HepG2 (cell line): Measurements from ENCODE around the gene IZUMO4. TPM values are rescaled to one million over a fixed set of nuclear protein-coding genes. Genes with fewer than 3 reads are reported as not detected.

Source experiments
- ASH2L ChIP-seq: fragments of 300-600, 200-600 bp; sonication (generic); IDR thresholded peaks from 2 replicates; pipeline ENCODE4 v1.7.0; 2017; ENCODE audit warnings: low read depth, mild to moderate bottlenecking, moderate library complexity, mixed read lengths, low read length; ENCODE audit not compliant: insufficient read length
- ATF1 ChIP-seq: IDR thresholded peaks from 2 replicates; pipeline ENCODE4 v1.6.1; 2016; ENCODE audit warnings: mild to moderate bottlenecking, control low read depth
- ATRX ChIP-seq: sonication (generic); formaldehyde crosslinking; IDR thresholded peaks from 2 replicates; pipeline ENCODE4 v1.4.0; 2020; ENCODE audit warnings: missing genetic modification reagents, borderline replicate concordance
- FIP1L1 ChIP-seq: fragments of 200-400 bp; formaldehyde crosslinking; IDR thresholded peaks from 2 replicates; pipeline ENCODE4 v1.6.1; 2018; ENCODE audit warnings: low read depth, mild to moderate bottlenecking, low read length, moderate library complexity, borderline replicate concordance; ENCODE audit not compliant: insufficient read depth
- JARID2 ChIP-seq: sonication (generic); formaldehyde crosslinking; IDR thresholded peaks from 2 replicates; pipeline ENCODE4 v1.8.1; 2023; ENCODE audit warnings: missing genetic modification reagents, inconsistent platforms; ENCODE audit not compliant: insufficient replicate concordance
- KMT2A ChIP-seq: sonication (generic); formaldehyde crosslinking; IDR thresholded peaks from 2 replicates; pipeline ENCODE4 v1.4.0; 2020; ENCODE audit warnings: missing genetic modification reagents
- PLRG1 ChIP-seq: fragments of 450-650 bp; conservative IDR thresholded peaks from 2 replicates; pipeline ENCODE4 v1.6.1; 2016
- TAF15 ChIP-seq: fragments of 200-400 bp; formaldehyde crosslinking; IDR thresholded peaks from one replicate; pipeline ENCODE4 v1.6.1; 2018; ENCODE audit warnings: mild to moderate bottlenecking, low read depth, low read length; ENCODE audit not compliant: poor library complexity, severe bottlenecking
- YEATS4 ChIP-seq: sonication (generic); formaldehyde crosslinking; IDR thresholded peaks from 2 replicates; pipeline ENCODE4 v1.4.0; 2020; ENCODE audit warnings: missing genetic modification reagents, borderline replicate concordance
- ZFP41 ChIP-seq: sonication (generic); formaldehyde crosslinking; IDR thresholded peaks from 2 replicates; pipeline ENCODE4 v1.4.0; 2020; ENCODE audit warnings: mild to moderate bottlenecking, missing genetic modification reagents, borderline replicate concordance
- ZNF331 ChIP-seq: sonication (generic); formaldehyde crosslinking; IDR thresholded peaks from 2 replicates; pipeline ENCODE4 v1.4.0; 2020; ENCODE audit warnings: missing genetic modification reagents
- ZNF567 ChIP-seq: sonication (generic); formaldehyde crosslinking; IDR thresholded peaks from 2 replicates; pipeline ENCODE4 v1.8.1; 2023; ENCODE audit warnings: mild to moderate bottlenecking, missing genetic modification reagents, borderline replicate concordance
- ZNF780A ChIP-seq: sonication (generic); formaldehyde crosslinking; IDR thresholded peaks from 2 replicates; pipeline ENCODE4 v1.8.0; 2022; ENCODE audit warnings: mild to moderate bottlenecking, missing genetic modification reagents, moderate library complexity
- ZSCAN30 ChIP-seq: sonication (generic); formaldehyde crosslinking; IDR thresholded peaks from 2 replicates; pipeline ENCODE4 v1.5.0; 2020; ENCODE audit warnings: mild to moderate bottlenecking, missing genetic modification reagents
- polyA plus RNA-seq, 8 experiments: library from polyadenylated mRNA; depleted of rRNA in 3 of 8; stranded (reverse) in 7 of 8; unstranded in 1 of 8; fragments of >200 nt; fragmentation: Illumina TruSeq in 4 of 8; extraction: Trizol in 4 of 8; gene quantifications; 2 replicates each; pipeline versions ENCODE4 v1.2.1 to v1.2.3, GENCODE V29; 2011 to 2016; ENCODE audit warnings: low read depth in 4 of 8, missing spikeins in 1 of 8, mixed read lengths in 1 of 8; ENCODE audit not compliant: insufficient read depth in 1 of 8
- total RNA-seq, 5 experiments: library from RNA; depleted of rRNA; stranded (reverse); fragments of >200 nt; fragmentation: Illumina TruSeq; extraction: Trizol; gene quantifications; 2 replicates each; pipeline ENCODE4 v1.2.3, GENCODE V29; 2016; ENCODE audit warnings: low read depth in 1 of 5
- TF ChIP-seq, protein P1 (sequence below): sonication (generic); formaldehyde crosslinking; IDR thresholded peaks from 2 replicates; pipeline ENCODE4 v1.5.1; 2020; ENCODE audit warnings: missing genetic modification reagents, mild to moderate bottlenecking, borderline replicate concordance
- TF ChIP-seq, protein P2 (sequence below), 2 experiments: fragments of 450-650 bp in 1 of 2; sonication (generic) in 1 of 2; formaldehyde crosslinking in 1 of 2; IDR thresholded peaks; 2 replicates each; pipeline versions ENCODE4 v1.6.1 to v1.8.0; 2016 to 2022; ENCODE audit warnings: antibody characterized with exemption in 1 of 2, mild to moderate bottlenecking in 1 of 2, missing genetic modification reagents in 1 of 2
- TF ChIP-seq, protein P3 (sequence below): sonication (generic); formaldehyde crosslinking; conservative IDR thresholded peaks from 2 replicates; pipeline ENCODE4 v1.8.0; 2022; ENCODE audit warnings: missing genetic modification reagents

The IZUMO4 gene
- total and polyA plus RNA-seq, 2 of the 13 experiments (the other 11 are each of a cell fraction or from before 2014, with no cell fraction given) = 0.77 to 3.9 TPM

DNA sequence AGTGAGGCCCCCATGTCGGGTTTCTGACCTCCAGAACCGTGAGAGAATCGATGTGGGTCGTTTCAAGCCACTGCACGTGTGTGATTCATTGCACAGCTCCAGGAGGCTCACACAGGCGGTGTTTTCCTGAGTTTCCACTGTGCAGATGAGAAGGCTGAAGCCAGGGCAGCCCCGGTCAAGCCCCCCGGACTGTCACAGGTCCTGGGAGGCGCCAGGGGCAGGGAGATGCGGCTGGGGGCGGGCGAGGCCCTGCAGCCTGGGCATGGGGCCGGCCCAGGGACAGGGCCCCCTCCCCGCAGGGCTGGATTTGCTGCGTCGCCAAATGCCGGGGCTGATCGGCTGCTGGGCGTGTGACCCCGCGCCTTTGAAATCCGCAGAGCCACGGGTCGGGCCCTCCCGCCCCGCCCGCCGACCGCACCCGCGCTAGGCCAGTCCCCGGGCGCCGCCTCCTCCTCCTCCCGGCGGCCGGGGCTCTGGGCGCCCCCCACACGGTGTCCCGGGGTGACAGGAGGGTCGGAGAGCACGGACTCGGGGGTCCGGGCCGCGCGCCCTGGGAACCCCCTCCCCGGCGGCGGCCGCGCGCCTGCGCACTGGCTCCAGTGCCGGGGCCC lies 35.7 kb upstream of the IZUMO4 start (continued):
- TF ChIP-seq, protein P1, sequence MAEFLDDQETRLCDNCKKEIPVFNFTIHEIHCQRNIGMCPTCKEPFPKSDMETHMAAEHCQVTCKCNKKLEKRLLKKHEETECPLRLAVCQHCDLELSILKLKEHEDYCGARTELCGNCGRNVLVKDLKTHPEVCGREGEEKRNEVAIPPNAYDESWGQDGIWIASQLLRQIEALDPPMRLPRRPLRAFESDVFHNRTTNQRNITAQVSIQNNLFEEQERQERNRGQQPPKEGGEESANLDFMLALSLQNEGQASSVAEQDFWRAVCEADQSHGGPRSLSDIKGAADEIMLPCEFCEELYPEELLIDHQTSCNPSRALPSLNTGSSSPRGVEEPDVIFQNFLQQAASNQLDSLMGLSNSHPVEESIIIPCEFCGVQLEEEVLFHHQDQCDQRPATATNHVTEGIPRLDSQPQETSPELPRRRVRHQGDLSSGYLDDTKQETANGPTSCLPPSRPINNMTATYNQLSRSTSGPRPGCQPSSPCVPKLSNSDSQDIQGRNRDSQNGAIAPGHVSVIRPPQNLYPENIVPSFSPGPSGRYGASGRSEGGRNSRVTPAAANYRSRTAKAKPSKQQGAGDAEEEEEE (CRISPR knock-in tag) = no peak
- TF ChIP-seq ATRX (CRISPR knock-in tag) = no peak
- no peak for TF ChIP-seq ZNF780A (CRISPR knock-in tag)
- no peak for TF ChIP-seq ZNF331 (CRISPR knock-in tag)
- TF ChIP-seq ZNF567 (CRISPR knock-in tag) = no peak
- no peak for TF ChIP-seq PLRG1
- no peak for TF ChIP-seq ZSCAN30
- no peak for TF ChIP-seq ATF1
- no peak for TF ChIP-seq ZFP41
- no peak for TF ChIP-seq TAF15
- no peak for TF ChIP-seq YEATS4 (CRISPR knock-in tag)
- TF ChIP-seq, protein P2, sequence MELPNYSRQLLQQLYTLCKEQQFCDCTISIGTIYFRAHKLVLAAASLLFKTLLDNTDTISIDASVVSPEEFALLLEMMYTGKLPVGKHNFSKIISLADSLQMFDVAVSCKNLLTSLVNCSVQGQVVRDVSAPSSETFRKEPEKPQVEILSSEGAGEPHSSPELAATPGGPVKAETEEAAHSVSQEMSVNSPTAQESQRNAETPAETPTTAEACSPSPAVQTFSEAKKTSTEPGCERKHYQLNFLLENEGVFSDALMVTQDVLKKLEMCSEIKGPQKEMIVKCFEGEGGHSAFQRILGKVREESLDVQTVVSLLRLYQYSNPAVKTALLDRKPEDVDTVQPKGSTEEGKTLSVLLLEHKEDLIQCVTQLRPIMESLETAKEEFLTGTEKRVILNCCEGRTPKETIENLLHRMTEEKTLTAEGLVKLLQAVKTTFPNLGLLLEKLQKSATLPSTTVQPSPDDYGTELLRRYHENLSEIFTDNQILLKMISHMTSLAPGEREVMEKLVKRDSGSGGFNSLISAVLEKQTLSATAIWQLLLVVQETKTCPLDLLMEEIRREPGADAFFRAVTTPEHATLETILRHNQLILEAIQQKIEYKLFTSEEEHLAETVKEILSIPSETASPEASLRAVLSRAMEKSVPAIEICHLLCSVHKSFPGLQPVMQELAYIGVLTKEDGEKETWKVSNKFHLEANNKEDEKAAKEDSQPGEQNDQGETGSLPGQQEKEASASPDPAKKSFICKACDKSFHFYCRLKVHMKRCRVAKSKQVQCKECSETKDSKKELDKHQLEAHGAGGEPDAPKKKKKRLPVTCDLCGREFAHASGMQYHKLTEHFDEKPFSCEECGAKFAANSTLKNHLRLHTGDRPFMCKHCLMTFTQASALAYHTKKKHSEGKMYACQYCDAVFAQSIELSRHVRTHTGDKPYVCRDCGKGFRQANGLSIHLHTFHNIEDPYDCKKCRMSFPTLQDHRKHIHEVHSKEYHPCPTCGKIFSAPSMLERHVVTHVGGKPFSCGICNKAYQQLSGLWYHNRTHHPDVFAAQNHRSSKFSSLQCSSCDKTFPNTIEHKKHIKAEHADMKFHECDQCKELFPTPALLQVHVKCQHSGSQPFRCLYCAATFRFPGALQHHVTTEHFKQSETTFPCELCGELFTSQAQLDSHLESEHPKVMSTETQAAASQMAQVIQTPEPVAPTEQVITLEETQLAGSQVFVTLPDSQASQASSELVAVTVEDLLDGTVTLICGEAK (IDR thresholded peaks at IDR 0.05) = no peak
- TF ChIP-seq, protein P2 (CRISPR knock-in tag; IDR thresholded peaks at IDR 0.05) = 0 out of 2 replicates have a peak, but pooled peaks have one; percentile 25
- TF ChIP-seq JARID2 = no peak
- no peak for TF ChIP-seq FIP1L1
- peak; percentile 6 for TF ChIP-seq ASH2L
- TF ChIP-seq KMT2A (CRISPR knock-in tag) = peak; percentile 31; the same call in 1 of the 2 replicates
- TF ChIP-seq, protein P3, sequence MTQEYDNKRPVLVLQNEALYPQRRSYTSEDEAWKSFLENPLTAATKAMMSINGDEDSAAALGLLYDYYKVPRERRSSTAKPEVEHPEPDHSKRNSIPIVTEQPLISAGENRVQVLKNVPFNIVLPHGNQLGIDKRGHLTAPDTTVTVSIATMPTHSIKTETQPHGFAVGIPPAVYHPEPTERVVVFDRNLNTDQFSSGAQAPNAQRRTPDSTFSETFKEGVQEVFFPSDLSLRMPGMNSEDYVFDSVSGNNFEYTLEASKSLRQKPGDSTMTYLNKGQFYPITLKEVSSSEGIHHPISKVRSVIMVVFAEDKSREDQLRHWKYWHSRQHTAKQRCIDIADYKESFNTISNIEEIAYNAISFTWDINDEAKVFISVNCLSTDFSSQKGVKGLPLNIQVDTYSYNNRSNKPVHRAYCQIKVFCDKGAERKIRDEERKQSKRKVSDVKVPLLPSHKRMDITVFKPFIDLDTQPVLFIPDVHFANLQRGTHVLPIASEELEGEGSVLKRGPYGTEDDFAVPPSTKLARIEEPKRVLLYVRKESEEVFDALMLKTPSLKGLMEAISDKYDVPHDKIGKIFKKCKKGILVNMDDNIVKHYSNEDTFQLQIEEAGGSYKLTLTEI (CRISPR knock-in tag) = no peak
